Lower leg skin (tissue), 4 donors: ENCODE data around the gene TNIP3. TPM values are rescaled to one million over a fixed set of nuclear protein-coding genes. Genes with fewer than 3 reads are reported as not detected.

Experiments
- DNase-seq, 2 donors: peaks; one replicate each; pipeline ENCODE4 v3.0.0-alpha.2; 2019; ENCODE audit warnings: low spot score in 2 of 2
- H3K4me3 ChIP-seq: fragments of 200-600 bp; sonication (generic); 2 replicates; pipeline ENCODE4 v1.5.1; 2017; ENCODE audit warnings: mild to moderate bottlenecking, low read depth; ENCODE audit not compliant: poor library complexity, severe bottlenecking
- POLR2A ChIP-seq, 2 donors: fragments of 450-650 bp; IDR thresholded peaks; one replicate each; pipeline ENCODE4 v1.6.1; 2016 to 2017; ENCODE audit warnings: antibody characterized with exemption in 2 of 2, mild to moderate bottlenecking in 1 of 2, moderate library complexity in 1 of 2
- WGBS, 2 donors: methylation state at CpG; one replicate each; pipeline ENCODE4 v1.1.5; 2018; 5-methylcytosine and 5-hydroxymethylcytosine counted together
- intact Hi-C: fragments of 100-400 bp; cut with DNase I; formaldehyde crosslinking; loops from one replicate; pipeline ENCODE4 v1.15.0; 2023; ENCODE audit warnings: low total_unique reads
- total RNA-seq, 4 donors: library from RNA; depleted of rRNA; stranded (reverse); fragments of >200 nt; gene quantifications; one replicate each; pipeline ENCODE4 v1.1.0, GENCODE V29; 2016
- TF ChIP-seq, protein P1 (sequence below), 3 donors: fragments of 450-650 bp; IDR thresholded peaks; one replicate each; pipeline ENCODE4 v1.5.1; 2016; ENCODE audit warnings: antibody characterized with exemption in 3 of 3, mild to moderate bottlenecking in 3 of 3, moderate library complexity in 2 of 3

TNIP3 gene
- total RNA-seq, 4 donors from 2014 or later: not detected

DNA sequence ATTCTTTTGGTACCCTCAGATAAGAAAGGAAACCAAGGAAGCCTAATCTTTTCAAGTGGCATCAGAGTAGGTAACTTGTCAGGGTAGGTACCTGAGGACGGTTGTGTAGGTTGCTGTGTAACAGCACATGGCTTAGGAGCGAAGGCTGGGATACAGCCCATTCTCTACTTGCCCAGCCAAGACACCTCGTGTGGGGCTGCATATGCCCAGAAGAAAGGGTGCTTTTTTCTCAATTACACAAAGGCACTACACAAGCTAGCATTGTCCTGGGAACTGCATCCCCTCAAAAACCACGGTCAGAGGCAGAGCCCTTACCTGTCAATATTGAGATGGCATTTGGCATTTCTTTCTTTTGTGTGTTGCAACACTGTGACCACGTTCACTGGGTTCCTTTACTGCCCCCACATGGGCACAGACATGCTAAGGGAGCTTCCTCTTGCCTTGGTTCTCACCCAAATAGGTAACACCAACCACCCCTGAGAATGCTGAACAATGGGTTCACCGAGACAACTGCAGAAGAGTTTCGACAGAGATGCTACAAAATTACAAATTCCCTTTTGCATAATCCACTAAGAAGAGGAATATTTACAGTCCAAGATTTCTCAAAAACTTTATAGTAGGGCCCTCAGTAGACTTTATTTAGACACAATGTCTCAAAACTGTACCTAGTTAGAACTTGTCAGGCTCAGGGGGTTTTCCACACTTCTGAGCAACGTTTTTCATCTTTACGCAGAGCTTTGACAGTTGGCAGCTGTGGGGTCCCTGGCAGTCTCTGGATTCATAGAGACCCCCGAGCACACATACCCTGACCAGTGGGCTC, 35.8 kb upstream of the TNIP3 start:
- 56 to 67% methylated on average over 9 to 10 of the region's 10 CpGs for WGBS, 2 donors
- no peak for DNase-seq
- intact Hi-C loops: loop anchor here (10.0 kb wide), 1 partner anchor 55 kb away; no protein-coding TSS in a partner anchor
- no peak overlapping the region for H3K4me3 ChIP-seq
- TF ChIP-seq POLR2A (IDR thresholded peaks at IDR 0.05): no peak
- TF ChIP-seq, protein P1, sequence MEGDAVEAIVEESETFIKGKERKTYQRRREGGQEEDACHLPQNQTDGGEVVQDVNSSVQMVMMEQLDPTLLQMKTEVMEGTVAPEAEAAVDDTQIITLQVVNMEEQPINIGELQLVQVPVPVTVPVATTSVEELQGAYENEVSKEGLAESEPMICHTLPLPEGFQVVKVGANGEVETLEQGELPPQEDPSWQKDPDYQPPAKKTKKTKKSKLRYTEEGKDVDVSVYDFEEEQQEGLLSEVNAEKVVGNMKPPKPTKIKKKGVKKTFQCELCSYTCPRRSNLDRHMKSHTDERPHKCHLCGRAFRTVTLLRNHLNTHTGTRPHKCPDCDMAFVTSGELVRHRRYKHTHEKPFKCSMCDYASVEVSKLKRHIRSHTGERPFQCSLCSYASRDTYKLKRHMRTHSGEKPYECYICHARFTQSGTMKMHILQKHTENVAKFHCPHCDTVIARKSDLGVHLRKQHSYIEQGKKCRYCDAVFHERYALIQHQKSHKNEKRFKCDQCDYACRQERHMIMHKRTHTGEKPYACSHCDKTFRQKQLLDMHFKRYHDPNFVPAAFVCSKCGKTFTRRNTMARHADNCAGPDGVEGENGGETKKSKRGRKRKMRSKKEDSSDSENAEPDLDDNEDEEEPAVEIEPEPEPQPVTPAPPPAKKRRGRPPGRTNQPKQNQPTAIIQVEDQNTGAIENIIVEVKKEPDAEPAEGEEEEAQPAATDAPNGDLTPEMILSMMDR (IDR thresholded peaks at IDR 0.05): no peak

- TF ChIP-seq, protein P1 (IDR thresholded peaks at IDR 0.05): no peak
- TF ChIP-seq POLR2A (IDR thresholded peaks at IDR 0.05): no peak
- DNase-seq: no peak
- intact Hi-C loops: loop anchor here (10.0 kb wide), 1 partner anchor 57 kb away; no protein-coding TSS in a partner anchor
- no peak overlapping the region for H3K4me3 ChIP-seq
These were observed 34.1 kb upstream of the TNIP3 start for GRCh38 chr4:121198251-121198650.

DNA sequence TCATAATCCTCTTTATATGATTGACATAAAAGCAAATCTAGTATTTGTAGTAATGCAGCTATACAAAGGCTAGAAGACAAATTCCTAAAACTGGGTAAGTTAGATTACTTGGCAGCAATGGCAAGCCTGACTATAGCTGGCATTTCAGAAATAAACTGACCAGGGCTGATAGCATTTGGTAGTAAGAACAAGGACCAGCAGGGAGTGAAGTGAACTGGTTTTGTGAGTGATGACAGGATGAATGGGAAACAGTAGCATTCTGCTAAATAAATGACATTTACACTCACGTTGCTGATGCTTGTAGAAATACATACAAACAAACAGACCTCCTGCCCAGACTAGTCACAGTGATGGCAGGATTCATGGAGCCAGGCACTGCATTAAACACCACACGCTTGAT, 31.5 kb upstream of the TNIP3 start:
- 59 to 60% methylated on average over 2 of the region's 2 CpGs for WGBS, 2 donors
- intact Hi-C loops: loop anchor here (10.0 kb wide), 1 partner anchor 59 kb away; no protein-coding TSS in a partner anchor
- H3K4me3 ChIP-seq: no peak overlapping the region
- TF ChIP-seq, protein P1 (IDR thresholded peaks at IDR 0.05): no peak
- no peak for TF ChIP-seq POLR2A (IDR thresholded peaks at IDR 0.05)
- DNase-seq: no peak

DNA sequence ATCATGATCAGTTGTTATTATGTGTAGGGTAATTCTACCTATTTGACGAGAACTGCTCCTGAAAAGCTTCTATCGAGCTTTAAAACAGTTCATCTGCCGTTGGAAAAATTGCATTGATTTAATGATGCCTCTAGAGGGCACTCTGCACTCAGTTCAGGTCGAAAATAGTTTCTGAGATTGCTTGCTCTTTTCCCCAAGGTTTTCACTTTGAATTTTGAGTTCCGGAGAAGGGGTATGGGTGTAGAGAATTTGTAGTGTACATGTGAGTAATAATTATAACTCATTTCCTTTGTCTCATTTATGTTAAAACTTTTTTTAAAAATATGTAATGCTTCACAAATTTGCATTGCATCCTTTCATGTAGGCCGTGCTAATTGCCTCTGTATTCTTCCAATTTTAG, 28.4 kb upstream of the TNIP3 start:
- no peak for DNase-seq
- no peak overlapping the region for H3K4me3 ChIP-seq
- TF ChIP-seq, protein P1 (IDR thresholded peaks at IDR 0.05): no peak
- TF ChIP-seq POLR2A (IDR thresholded peaks at IDR 0.05): no peak
- intact Hi-C loops: loop anchor here (10.0 kb wide), 1 partner anchor 62 kb away; no protein-coding TSS in a partner anchor
- WGBS, 2 donors: 20% methylated on average over 6 of the region's 6 CpGs

DNA sequence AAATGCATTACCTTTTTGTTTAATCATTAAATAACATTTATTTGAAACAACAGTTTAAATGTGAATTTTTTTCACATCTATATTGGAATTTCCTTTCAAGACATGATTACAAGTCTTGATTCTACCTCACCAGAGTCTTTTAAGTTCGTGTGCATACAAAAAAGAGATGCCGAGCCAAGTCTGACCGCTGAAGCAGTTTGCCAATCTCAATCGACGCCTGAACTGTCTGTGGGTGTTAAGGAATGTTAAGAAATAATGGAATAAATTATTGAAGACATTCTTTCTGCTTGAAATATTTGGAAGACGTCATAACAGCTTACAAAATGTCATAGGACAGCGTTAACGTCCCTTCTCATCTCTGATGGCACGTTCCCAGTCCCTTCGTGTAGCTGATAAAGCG, 27.9 kb upstream of the TNIP3 start:
- no peak for DNase-seq
- intact Hi-C loops: loop anchor here (10.0 kb wide), 1 partner anchor 63 kb away; no protein-coding TSS in a partner anchor
- 53 to 59% methylated on average over 11 of the region's 11 CpGs for WGBS, 2 donors
- no peak overlapping the region for H3K4me3 ChIP-seq
- no peak for TF ChIP-seq POLR2A (IDR thresholded peaks at IDR 0.05)
- TF ChIP-seq, protein P1 (IDR thresholded peaks at IDR 0.05): no peak
